Neuron (in vitro differentiated cells): ENCODE data around the gene GGT5.
"Not testable (repeated sequence)": the region's sequence is repeated elsewhere in the genome, so short reads cannot be mapped to it uniquely, and the experiment has no call there.

Experiments used
- H2AFZ ChIP-seq: one replicate; pipeline ENCODE4 v1.6.1; 2013; ENCODE audit warnings: low read depth, mild to moderate bottlenecking, inconsistent platforms, low read length, moderate library complexity
- H3K27me3 ChIP-seq: one replicate; pipeline ENCODE4 v1.6.1; 2013; ENCODE audit warnings: low read length; ENCODE audit not compliant: insufficient read depth
- H3K36me3 ChIP-seq: one replicate; pipeline ENCODE4 v1.6.1; 2013; ENCODE audit warnings: low read length; ENCODE audit not compliant: insufficient read depth
- H3K4me1 ChIP-seq: one replicate; pipeline ENCODE4 v1.6.1; 2013; ENCODE audit warnings: low read length; ENCODE audit not compliant: insufficient read depth
- H3K4me3 ChIP-seq: 2 replicates; pipeline ENCODE4 v1.5.1; 2013; ENCODE audit warnings: mild to moderate bottlenecking, low read length, moderate library complexity
- H3K9me3 ChIP-seq: one replicate; pipeline ENCODE4 v1.6.1; 2013; ENCODE audit warnings: low read length

The GGT5 gene

GRCh38 chr22:24274696-24275405, 30.0 kb upstream of the GGT5 start:
- not testable (repeated sequence) for H2AFZ ChIP-seq, H3K4me3 ChIP-seq

GRCh38 chr22:24273906-24274305, 29.0 kb upstream of the GGT5 start:
- not testable (repeated sequence) for H2AFZ ChIP-seq, H3K27me3 ChIP-seq, H3K4me3 ChIP-seq, H3K36me3 ChIP-seq, H3K9me3 ChIP-seq
- H3K4me1 ChIP-seq: peaks cover 28% of the 10 kb centered on the region

More at GRCh38 chr22:24274696-24275405, 30.0 kb upstream of the GGT5 start:
- H3K27me3 ChIP-seq, H3K36me3 ChIP-seq, H3K9me3 ChIP-seq: not testable (repeated sequence)
- peaks cover 28% of the 10 kb centered on the region for H3K4me1 ChIP-seq

- peaks cover 28% of the 10 kb centered on the region for H3K4me1 ChIP-seq
- H3K36me3 ChIP-seq, H3K9me3 ChIP-seq, H2AFZ ChIP-seq, H3K27me3 ChIP-seq, H3K4me3 ChIP-seq: not testable (repeated sequence)
These were observed 28.1 kb upstream of the GGT5 start for GRCh38 chr22:24273031-24273430.

- peaks cover 23% of the 10 kb centered on the region for H3K4me1 ChIP-seq
- peak overlapping the region; percentile 71 for H3K4me3 ChIP-seq
- H3K9me3 ChIP-seq: no peaks in the 10 kb centered on the region
- no peaks in the 10 kb centered on the region for H3K36me3 ChIP-seq
- peak overlapping the region; percentile 30 for H2AFZ ChIP-seq
- no peaks in the 10 kb centered on the region for H3K27me3 ChIP-seq
These were observed 26.5 kb upstream of the GGT5 start for GRCh38 chr22:24271386-24271854.

- no peaks in the 10 kb centered on the region for H3K27me3 ChIP-seq
- H2AFZ ChIP-seq: peak within 1 kb of the TSS; percentile 30
- H3K4me1 ChIP-seq: peaks cover 23% of the 10 kb centered on the region
- no peaks in the 10 kb centered on the region for H3K9me3 ChIP-seq
- peak within 1 kb of the TSS; percentile 71 for H3K4me3 ChIP-seq
- no peaks in the 10 kb centered on the region for H3K36me3 ChIP-seq
These were observed 25.9 kb upstream of the GGT5 start, which contains the start of gene SPECC1L for GRCh38 chr22:24270556-24271385. Gene SPECC1L (plus strand): TSS chr22:24270831. CDS start chr22:24302232, 31,401 bp downstream.

- H2AFZ ChIP-seq, H3K9me3 ChIP-seq, H3K27me3 ChIP-seq, H3K36me3 ChIP-seq, H3K4me3 ChIP-seq: not testable (repeated sequence)
- H3K4me1 ChIP-seq: peaks cover 18% of the 10 kb centered on the region
These were observed 21.6 kb upstream of the GGT5 start for GRCh38 chr22:24266495-24266894.

GRCh38 chr22:24265734-24266133, 20.9 kb upstream of the GGT5 start:
- Histone ChIP-seq H3K4me3 (no peak overlapping the region), H3K36me3 (no peaks in the 10 kb centered on the region), H2AFZ (no peak overlapping the region), H3K4me1 (peaks cover 16% of the 10 kb centered on the region), H3K9me3 (no peaks in the 10 kb centered on the region), H3K27me3 (no peaks in the 10 kb centered on the region)

GRCh38 chr22:24264329-24264896, 19.5 kb upstream of the GGT5 start:
- peak overlapping the region; percentile 25 for H3K4me3 ChIP-seq
- not testable (repeated sequence) for H3K9me3 ChIP-seq, H3K27me3 ChIP-seq, H2AFZ ChIP-seq, H3K36me3 ChIP-seq
- peaks cover 16% of the 10 kb centered on the region for H3K4me1 ChIP-seq

- H3K9me3 ChIP-seq, H2AFZ ChIP-seq, H3K36me3 ChIP-seq, H3K27me3 ChIP-seq, H3K4me3 ChIP-seq: not testable (repeated sequence)
- peaks cover 16% of the 10 kb centered on the region for H3K4me1 ChIP-seq
These were observed 18.6 kb upstream of the GGT5 start for GRCh38 chr22:24263479-24263878.

GRCh38 chr22:24262185-24262749, 17.4 kb upstream of the GGT5 start:
- H3K27me3 ChIP-seq, H3K9me3 ChIP-seq, H3K36me3 ChIP-seq, H2AFZ ChIP-seq, H3K4me3 ChIP-seq: not testable (repeated sequence)
- peaks cover 16% of the 10 kb centered on the region for H3K4me1 ChIP-seq

- not testable (repeated sequence) for H3K36me3 ChIP-seq, H3K4me1 ChIP-seq, H3K27me3 ChIP-seq, H3K4me3 ChIP-seq, H2AFZ ChIP-seq, H3K9me3 ChIP-seq
These were observed 14.6 kb upstream of the GGT5 start for GRCh38 chr22:24259459-24259858.

- H3K4me1 ChIP-seq, H3K27me3 ChIP-seq, H3K4me3 ChIP-seq, H3K36me3 ChIP-seq, H2AFZ ChIP-seq, H3K9me3 ChIP-seq: not testable (repeated sequence)
These were observed 11.9 kb upstream of the GGT5 start for GRCh38 chr22:24256736-24257135.

- not testable (repeated sequence) for H3K9me3 ChIP-seq, H3K4me1 ChIP-seq, H3K36me3 ChIP-seq, H3K27me3 ChIP-seq, H2AFZ ChIP-seq, H3K4me3 ChIP-seq
These were observed 11.3 kb upstream of the GGT5 start for GRCh38 chr22:24256136-24256535.
